ENCODE results near the gene GBP2.
"Not testable (repeated sequence)": the region's sequence is repeated elsewhere in the genome, so short reads cannot be mapped to it uniquely, and the experiment has no call there.

GBP2 gene

GRCh38 chr1:89126602-89127565 is 970 bp upstream of the GBP2 start:
- not testable (repeated sequence) for DNase-seq (ENCODE audit: low spot score)

- DNase-seq (ENCODE audit: low spot score), result peak; percentile 10
Observed at GRCh38 chr1:89125240-89125912, 538 bp downstream of the GBP2 start.

GRCh38 chr1:89121641-89122040 is 4.3 kb downstream of the GBP2 start:
- DNase-seq (ENCODE audit: low spot score), result no peak

GRCh38 chr1:89114662-89115061 is 11.3 kb downstream of the GBP2 start:
- no peak for DNase-seq (ENCODE audit: low spot score)

- no peak for DNase-seq (ENCODE audit: low spot score)
Observed at GRCh38 chr1:89112871-89113613, 12.9 kb downstream of the GBP2 start.

- DNase-seq (ENCODE audit: low spot score), result no peak
Observed at GRCh38 chr1:89104687-89105086, 21.2 kb downstream of the GBP2 start.

GRCh38 chr1:89104147-89104546 is 21.8 kb downstream of the GBP2 start:
- no peak for DNase-seq (ENCODE audit: low spot score)

- DNase-seq (ENCODE audit: low spot score), result no peak
Observed at GRCh38 chr1:89102021-89102420, 23.9 kb downstream of the GBP2 start.

GRCh38 chr1:89100412-89100811 is 25.5 kb downstream of the GBP2 start:
- no peak for DNase-seq (ENCODE audit: low spot score)

GRCh38 chr1:89098857-89099256 is 27.1 kb downstream of the GBP2 start:
- no peak for DNase-seq (ENCODE audit: low spot score)

GRCh38 chr1:89095737-89096136 is 30.2 kb downstream of the GBP2 start:
- no peak for DNase-seq (ENCODE audit: low spot score)

- no peak for DNase-seq (ENCODE audit: low spot score)
Observed at GRCh38 chr1:89089962-89090361, 36.0 kb downstream of the GBP2 start.

- peak; percentile 6 for DNase-seq (ENCODE audit: low spot score)
Observed at GRCh38 chr1:89088572-89088971, 37.3 kb downstream of the GBP2 start.

- DNase-seq (ENCODE audit: low spot score), result no peak
Observed at GRCh38 chr1:89087241-89087640, 38.7 kb downstream of the GBP2 start.

- peak; percentile 18 for DNase-seq (ENCODE audit: low spot score)
Observed at GRCh38 chr1:89085781-89086180, 40.1 kb downstream of the GBP2 start.

- no peak for DNase-seq (ENCODE audit: low spot score)
Observed at GRCh38 chr1:89081005-89081404, 44.9 kb downstream of the GBP2 start.

GRCh38 chr1:89080068-89080467 is 45.8 kb downstream of the GBP2 start:
- DNase-seq (ENCODE audit: low spot score), result not testable (repeated sequence)

GRCh38 chr1:89072466-89073065 is 53.3 kb downstream of the GBP2 start:
- DNase-seq (ENCODE audit: low spot score), result not testable (repeated sequence)

GRCh38 chr1:89070509-89070908 is 55.4 kb downstream of the GBP2 start:
- DNase-seq (ENCODE audit: low spot score), result no peak

GRCh38 chr1:89069951-89070350 is 56.0 kb downstream of the GBP2 start:
- no peak for DNase-seq (ENCODE audit: low spot score)

- no peak for DNase-seq (ENCODE audit: low spot score)
Observed at GRCh38 chr1:89068291-89068690, 57.6 kb downstream of the GBP2 start.

Measured in HuH-7.5 (cell line).